Activated naive CD4-positive, alpha-beta T cell treated with anti-CD3 and anti-CD28 coated beads for 36 hours (primary cell): ENCODE data around the gene IRAG1. TPM values are rescaled to one million over a fixed set of nuclear protein-coding genes. Genes with fewer than 3 reads are reported as not detected.
A peak's percentile ranks its signal among the peaks of the same experiment; 100 is the strongest.

ENCODE experiments used
- CTCF ChIA-PET: fragments of 350-600 bp; sonication (Branson Sonifier 250); formaldehyde crosslinking; loops from one replicate; lab custom pipeline; 2021; ENCODE audit warnings: antibody characterized with exemption; lab: Charles Lee
- DNase-seq: peaks from one replicate; pipeline ENCODE4 v3.0.0-alpha.2; 2020
- H3K27ac Mint-ChIP-seq: one replicate; pipeline ENCODE4 v1.8.0; 2021; ENCODE audit warnings: mild to moderate bottlenecking, mixed read lengths
- H3K27me3 Mint-ChIP-seq: one replicate; pipeline ENCODE4 v1.8.0; 2021; ENCODE audit warnings: low read depth, mixed read lengths
- H3K36me3 Mint-ChIP-seq: one replicate; pipeline ENCODE4 v1.8.0; 2021; ENCODE audit warnings: low read depth, mixed read lengths
- H3K4me1 Mint-ChIP-seq: one replicate; pipeline ENCODE4 v1.8.0; 2021; ENCODE audit warnings: low read depth, mixed read lengths
- H3K4me3 Mint-ChIP-seq: one replicate; pipeline ENCODE4 v1.8.0; 2021; ENCODE audit warnings: mild to moderate bottlenecking, moderate library complexity, mixed read lengths
- H3K9me3 Mint-ChIP-seq: one replicate; pipeline ENCODE4 v1.8.0; 2021; ENCODE audit warnings: mixed read lengths
- intact Hi-C: fragments of 100-400 bp; cut with micrococcal nuclease; formaldehyde crosslinking; loops from one replicate; pipeline ENCODE4 v1.15.1; 2023
- total RNA-seq, 2 experiments: library from RNA; stranded (reverse); gene quantifications; one replicate each; pipeline ENCODE4 v1.2.3, GENCODE V29; 2021

IRAG1 gene
- not detected for total RNA-seq

- no peak for DNase-seq
- Mint-ChIP-seq H3K4me1 (no peaks in the 10 kb centered on the region), H3K27ac (no peak within 1 kb of the TSS), H3K27me3 (peaks cover 9% of the 10 kb centered on the region), H3K4me3 (no peak within 1 kb of the TSS), H3K9me3 (no peaks in the 10 kb centered on the region), H3K36me3 (no peaks in the 10 kb centered on the region)
- CTCF ChIA-PET = no interaction called here
- intact Hi-C loops = no loop called here
Measured at GRCh38 chr11:10693509-10694081, at the start of gene IRAG1. Gene IRAG1, minus strand, starts transcription at chr11:10693755. Its CDS starts 153 bp downstream, at chr11:10693602.

GRCh38 chr11:10742460-10743208 lies 49.1 kb upstream of the IRAG1 start:
- CTCF ChIA-PET = interaction anchor here (1.0 to 1.5 kb wide), 3 partner anchors 286 to 337 kb away, joined by 3 to 4 read pairs (median 3); no protein-coding TSS in a partner anchor
- Mint-ChIP-seq H3K9me3 (no peaks in the 10 kb centered on the region), H3K36me3 (no peaks in the 10 kb centered on the region), H3K27ac (no peak overlapping the region), H3K4me3 (no peak overlapping the region), H3K27me3 (no peaks in the 10 kb centered on the region), H3K4me1 (peaks cover 29% of the 10 kb centered on the region)
- intact Hi-C loops = loop anchor here (1.0 to 10.0 kb wide), 3 partner anchors 8 to 538 kb away; no protein-coding TSS in a partner anchor
- DNase-seq = peak; percentile 53

GRCh38 chr11:10735481-10736475 lies 42.2 kb upstream of the IRAG1 start:
- Mint-ChIP-seq H3K27ac (no peak overlapping the region), H3K27me3 (peaks cover 6% of the 10 kb centered on the region), H3K36me3 (no peaks in the 10 kb centered on the region), H3K4me3 (peak overlapping the region; percentile 54), H3K9me3 (no peaks in the 10 kb centered on the region), H3K4me1 (peaks cover 5% of the 10 kb centered on the region)
- CTCF ChIA-PET = interaction anchor here (0.5 to 3.0 kb wide), 13 partner anchors 8 to 330 kb away, joined by 3 to 13 read pairs (median 4); partner anchors contain the start of gene RNF141
- DNase-seq = peak; percentile 90
- intact Hi-C loops = loop anchor here (1.0 to 5.0 kb wide), 7 partner anchors 81 to 978 kb away; partner anchors contain the start of gene RNF141

GRCh38 chr11:10731064-10731680 lies 37.6 kb upstream of the IRAG1 start:
- H3K27me3 Mint-ChIP-seq = peaks cover 6% of the 10 kb centered on the region
- intact Hi-C loops = no loop called here
- DNase-seq = no peak
- no peak overlapping the region for H3K27ac Mint-ChIP-seq
- H3K36me3 Mint-ChIP-seq = no peaks in the 10 kb centered on the region
- CTCF ChIA-PET = interaction anchor here (1.5 to 2.4 kb wide), 2 partner anchors 190 to 325 kb away, joined by 5 to 9 read pairs; partner anchors contain the start of gene RNF141
- H3K4me1 Mint-ChIP-seq = peaks cover 10% of the 10 kb centered on the region
- H3K4me3 Mint-ChIP-seq = no peak overlapping the region
- H3K9me3 Mint-ChIP-seq = no peaks in the 10 kb centered on the region

GRCh38 chr11:10730151-10730550 lies 36.6 kb upstream of the IRAG1 start:
- H3K36me3 Mint-ChIP-seq = no peaks in the 10 kb centered on the region
- H3K4me3 Mint-ChIP-seq = no peak overlapping the region
- no peak overlapping the region for H3K27ac Mint-ChIP-seq
- H3K4me1 Mint-ChIP-seq = peaks cover 16% of the 10 kb centered on the region
- no peak for DNase-seq
- intact Hi-C loops = no loop called here
- peaks cover 4% of the 10 kb centered on the region for H3K9me3 Mint-ChIP-seq
- CTCF ChIA-PET = interaction anchor here (0.9 to 1.5 kb wide), 2 partner anchors 324 to 328 kb away, joined by 3 to 5 read pairs; no protein-coding TSS in a partner anchor
- H3K27me3 Mint-ChIP-seq = peaks cover 6% of the 10 kb centered on the region

- Mint-ChIP-seq H3K9me3 (peaks cover 4% of the 10 kb centered on the region), H3K27me3 (peaks cover 6% of the 10 kb centered on the region), H3K36me3 (no peaks in the 10 kb centered on the region), H3K4me3 (no peak overlapping the region), H3K4me1 (peaks cover 22% of the 10 kb centered on the region), H3K27ac (no peak overlapping the region)
- intact Hi-C loops = no loop called here
- no peak for DNase-seq
- CTCF ChIA-PET = interaction anchor here (0.5 to 1.4 kb wide), 2 partner anchors 105 to 1014 kb away, joined by 3 to 5 read pairs; no protein-coding TSS in a partner anchor
Measured at GRCh38 chr11:10728789-10729472, 35.4 kb upstream of the IRAG1 start.

GRCh38 chr11:10728154-10728553 lies 34.6 kb upstream of the IRAG1 start:
- CTCF ChIA-PET = interaction anchor here (0.9 to 2.1 kb wide), 3 partner anchors 8 to 104 kb away, joined by 4 to 8 read pairs (median 5); no protein-coding TSS in a partner anchor
- Mint-ChIP-seq H3K4me1 (peaks cover 22% of the 10 kb centered on the region), H3K4me3 (no peak overlapping the region), H3K36me3 (no peaks in the 10 kb centered on the region), H3K9me3 (peaks cover 4% of the 10 kb centered on the region), H3K27me3 (peaks cover 6% of the 10 kb centered on the region), H3K27ac (no peak overlapping the region)
- intact Hi-C loops = no loop called here
- DNase-seq = no peak

GRCh38 chr11:10727146-10727851 lies 33.7 kb upstream of the IRAG1 start:
- no peak for DNase-seq
- Mint-ChIP-seq H3K27ac (no peak overlapping the region), H3K9me3 (peaks cover 4% of the 10 kb centered on the region), H3K4me1 (peaks cover 22% of the 10 kb centered on the region), H3K27me3 (peaks cover 6% of the 10 kb centered on the region), H3K4me3 (no peak overlapping the region), H3K36me3 (no peaks in the 10 kb centered on the region)
- CTCF ChIA-PET = interaction anchor here (0.8 to 2.1 kb wide), 4 partner anchors 9 to 281 kb away, joined by 3 to 8 read pairs (median 4); no protein-coding TSS in a partner anchor
- intact Hi-C loops = no loop called here

GRCh38 chr11:10725907-10726253 lies 32.3 kb upstream of the IRAG1 start:
- intact Hi-C loops = no loop called here

GRCh38 chr11:10725114-10725906 lies 31.8 kb upstream of the IRAG1 start:
- intact Hi-C loops = no loop called here
- Mint-ChIP-seq H3K9me3 (peaks cover 4% of the 10 kb centered on the region), H3K27me3 (no peaks in the 10 kb centered on the region), H3K4me3 (no peak overlapping the region), H3K4me1 (peaks cover 22% of the 10 kb centered on the region), H3K36me3 (no peaks in the 10 kb centered on the region), H3K27ac (peak overlapping the region; percentile 46)
- CTCF ChIA-PET = interaction anchor here (0.8 kb wide), 2 partner anchors 16 to 312 kb away, joined by 3 read pairs; no protein-coding TSS in a partner anchor
- DNase-seq = peak; percentile 43

More at GRCh38 chr11:10725907-10726253, 32.3 kb upstream of the IRAG1 start:
- no peak overlapping the region for H3K27ac Mint-ChIP-seq
- H3K4me1 Mint-ChIP-seq = peaks cover 22% of the 10 kb centered on the region
- H3K27me3 Mint-ChIP-seq = no peaks in the 10 kb centered on the region
- H3K36me3 Mint-ChIP-seq = no peaks in the 10 kb centered on the region
- peaks cover 4% of the 10 kb centered on the region for H3K9me3 Mint-ChIP-seq
- DNase-seq = no peak
- CTCF ChIA-PET = no interaction called here
- no peak overlapping the region for H3K4me3 Mint-ChIP-seq
